ENCODE data around the gene PDILT.

The PDILT gene

DNA sequence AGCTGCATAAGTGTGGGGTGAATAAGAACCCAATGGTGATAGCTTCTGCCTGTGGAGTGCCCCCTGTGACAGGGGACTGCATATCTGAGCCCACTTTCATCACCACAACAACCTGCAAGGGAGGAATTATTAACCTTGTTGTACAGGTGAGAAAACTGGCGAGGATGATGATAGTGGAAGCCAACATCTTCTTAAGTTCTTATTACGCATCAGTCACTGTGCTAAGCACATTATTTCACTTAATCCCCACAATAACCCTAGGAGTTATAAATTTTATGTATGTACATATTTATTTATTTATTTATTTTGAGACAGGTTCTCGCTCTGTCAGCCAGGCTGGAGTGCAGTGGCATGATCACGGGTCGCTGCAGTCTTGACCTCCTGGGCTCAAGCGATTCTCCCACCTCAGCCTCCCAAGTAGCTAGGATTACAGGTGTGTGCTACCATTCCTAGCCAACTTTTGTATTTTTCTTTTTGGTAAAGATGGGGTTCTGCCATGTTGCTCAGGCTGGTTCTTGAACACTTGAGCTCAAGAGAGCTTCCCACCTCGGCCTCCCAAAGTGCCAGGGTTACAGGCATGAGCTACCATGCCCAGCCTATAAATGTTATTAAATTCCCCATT is 7.6 kb downstream of the PDILT start:
- no peak overlapping the region for H3K4me3 ChIP-seq (ENCODE audit: low read depth, low read length)
- ChIA-PET POLR2A (no interaction called here), CTCF (interaction anchor here (4.5 kb wide), 1 partner anchor 12 kb away, joined by 30 read pairs; no protein-coding TSS in a partner anchor)
- TF ChIP-seq, protein P1, sequence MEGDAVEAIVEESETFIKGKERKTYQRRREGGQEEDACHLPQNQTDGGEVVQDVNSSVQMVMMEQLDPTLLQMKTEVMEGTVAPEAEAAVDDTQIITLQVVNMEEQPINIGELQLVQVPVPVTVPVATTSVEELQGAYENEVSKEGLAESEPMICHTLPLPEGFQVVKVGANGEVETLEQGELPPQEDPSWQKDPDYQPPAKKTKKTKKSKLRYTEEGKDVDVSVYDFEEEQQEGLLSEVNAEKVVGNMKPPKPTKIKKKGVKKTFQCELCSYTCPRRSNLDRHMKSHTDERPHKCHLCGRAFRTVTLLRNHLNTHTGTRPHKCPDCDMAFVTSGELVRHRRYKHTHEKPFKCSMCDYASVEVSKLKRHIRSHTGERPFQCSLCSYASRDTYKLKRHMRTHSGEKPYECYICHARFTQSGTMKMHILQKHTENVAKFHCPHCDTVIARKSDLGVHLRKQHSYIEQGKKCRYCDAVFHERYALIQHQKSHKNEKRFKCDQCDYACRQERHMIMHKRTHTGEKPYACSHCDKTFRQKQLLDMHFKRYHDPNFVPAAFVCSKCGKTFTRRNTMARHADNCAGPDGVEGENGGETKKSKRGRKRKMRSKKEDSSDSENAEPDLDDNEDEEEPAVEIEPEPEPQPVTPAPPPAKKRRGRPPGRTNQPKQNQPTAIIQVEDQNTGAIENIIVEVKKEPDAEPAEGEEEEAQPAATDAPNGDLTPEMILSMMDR (IDR thresholded peaks at IDR 0.05; ENCODE audit: insufficient read depth, low read length, missing control alignments): no peak
- no peak for DNase-seq (ENCODE audit: low read depth, low spot score)

DNA sequence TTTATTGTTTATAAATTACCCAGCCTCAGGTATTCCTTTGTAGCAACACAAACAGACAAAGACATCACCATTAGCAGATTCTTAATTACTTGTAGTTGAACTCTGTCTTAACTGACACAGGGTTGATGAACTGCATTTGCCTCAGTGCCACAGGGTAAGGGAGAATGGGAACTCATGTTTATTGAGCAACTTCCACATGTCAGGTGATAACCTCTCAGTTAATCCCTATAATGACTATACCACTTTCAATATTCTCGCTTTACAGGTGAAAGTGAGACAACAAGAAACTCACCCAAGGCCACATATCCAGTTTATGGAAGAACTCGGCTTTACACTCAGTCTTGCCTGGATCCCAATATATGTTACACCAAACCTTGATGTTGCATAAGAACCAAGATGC is 8.6 kb downstream of the PDILT start:
- ChIA-PET POLR2A (no interaction called here), CTCF (interaction anchor here (4.5 kb wide), 1 partner anchor 11 kb away, joined by 30 read pairs; no protein-coding TSS in a partner anchor)
- no peak overlapping the region for H3K4me3 ChIP-seq (ENCODE audit: low read depth, low read length)
- TF ChIP-seq, protein P1 (IDR thresholded peaks at IDR 0.05; ENCODE audit: insufficient read depth, low read length, missing control alignments): no peak
- DNase-seq (ENCODE audit: low read depth, low spot score): no peak

DNA sequence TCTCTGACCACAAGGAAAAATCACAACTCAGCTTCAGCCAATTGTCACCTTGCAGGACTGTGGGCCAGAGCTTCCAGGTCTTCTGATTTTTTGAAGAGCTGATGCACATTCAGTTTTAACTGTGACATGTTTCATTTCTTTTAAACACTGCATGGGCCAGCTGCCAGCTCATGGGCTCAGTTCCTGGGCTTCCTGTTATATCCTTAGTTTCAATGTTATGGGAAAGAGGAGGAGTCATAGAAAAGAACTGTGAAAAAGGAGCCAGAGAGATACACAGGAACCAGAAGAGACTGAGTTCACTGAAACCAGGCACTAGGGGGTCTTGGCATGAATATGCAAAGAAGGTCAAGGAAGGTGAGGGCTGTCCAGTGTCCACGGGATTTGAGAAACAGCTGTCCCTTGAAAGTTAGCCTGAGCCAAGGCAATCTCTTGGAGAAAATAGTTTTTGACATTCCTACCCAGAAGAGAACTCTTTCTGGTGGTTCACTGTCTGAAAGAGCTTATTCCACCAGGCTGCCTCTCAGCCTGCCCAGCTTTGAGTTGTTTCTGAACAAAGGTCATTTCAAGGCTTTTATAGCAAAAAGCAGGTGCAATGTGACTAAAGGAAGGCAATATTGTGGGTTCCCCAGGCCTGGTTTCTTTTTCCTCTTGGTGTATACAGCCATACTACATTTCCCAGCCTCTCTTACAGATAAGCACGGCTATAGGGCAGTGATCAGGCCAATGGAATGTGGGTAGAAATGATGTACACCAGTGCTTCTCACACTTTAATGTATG is 10.5 kb downstream of the PDILT start:
- CTCF ChIA-PET: interaction anchor here (1.9 to 4.5 kb wide), 2 partner anchors 9 to 486 kb away, joined by 6 to 30 read pairs; no protein-coding TSS in a partner anchor
- no peak for DNase-seq (ENCODE audit: low read depth, low spot score)
- no peak overlapping the region for H3K4me3 ChIP-seq (ENCODE audit: low read depth, low read length)
- POLR2A ChIA-PET: no interaction called here
- TF ChIP-seq, protein P1 (IDR thresholded peaks at IDR 0.05; ENCODE audit: insufficient read depth, low read length, missing control alignments): no peak

DNA sequence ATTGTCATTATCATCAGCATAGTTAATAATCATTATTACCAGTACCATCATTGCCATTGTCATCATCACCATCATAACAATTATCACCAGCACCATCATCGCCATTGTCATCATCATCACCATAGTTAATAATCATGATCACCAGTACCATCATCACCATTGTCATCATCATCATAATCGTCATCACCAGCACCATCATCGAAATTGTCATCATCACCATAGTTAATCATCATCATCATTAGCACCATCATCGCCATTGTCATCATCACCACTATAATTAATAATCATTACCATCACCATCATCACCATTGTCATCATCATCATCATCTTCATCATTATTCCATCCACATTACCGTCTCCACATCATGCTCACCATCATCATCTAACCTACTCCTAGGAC is 13.5 kb downstream of the PDILT start:
- POLR2A ChIA-PET: no interaction called here
- TF ChIP-seq, protein P1 (IDR thresholded peaks at IDR 0.05; ENCODE audit: insufficient read depth, low read length, missing control alignments): no peak
- no peak for DNase-seq (ENCODE audit: low read depth, low spot score)
- H3K4me3 ChIP-seq (ENCODE audit: low read depth, low read length): no peak overlapping the region
- CTCF ChIA-PET: no interaction called here

DNA sequence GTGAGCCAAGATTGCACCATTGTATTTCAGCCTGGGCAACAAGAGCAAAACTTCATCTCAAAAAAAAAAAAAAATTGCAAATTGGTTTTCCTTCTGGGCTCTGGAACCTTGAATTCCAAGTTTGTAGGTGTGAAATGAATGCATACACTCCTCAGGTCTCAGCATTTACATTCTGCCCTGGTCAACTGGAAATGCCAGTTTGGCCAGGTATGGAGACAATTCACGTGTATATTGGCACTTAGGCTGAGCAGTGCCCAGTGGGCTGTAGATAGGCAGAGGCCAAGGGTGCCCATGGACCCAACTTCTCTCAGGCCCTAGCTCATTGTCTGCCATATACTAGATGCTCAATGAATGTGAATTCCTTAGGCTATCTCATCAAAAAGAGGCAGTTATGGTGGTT is 15.7 kb downstream of the PDILT start:
- H3K4me3 ChIP-seq (ENCODE audit: low read depth, low read length): no peak overlapping the region
- TF ChIP-seq, protein P1 (IDR thresholded peaks at IDR 0.05; ENCODE audit: insufficient read depth, low read length, missing control alignments): no peak
- ChIA-PET POLR2A (no interaction called here), CTCF (no interaction called here)
- DNase-seq (ENCODE audit: low read depth, low spot score): no peak

DNA sequence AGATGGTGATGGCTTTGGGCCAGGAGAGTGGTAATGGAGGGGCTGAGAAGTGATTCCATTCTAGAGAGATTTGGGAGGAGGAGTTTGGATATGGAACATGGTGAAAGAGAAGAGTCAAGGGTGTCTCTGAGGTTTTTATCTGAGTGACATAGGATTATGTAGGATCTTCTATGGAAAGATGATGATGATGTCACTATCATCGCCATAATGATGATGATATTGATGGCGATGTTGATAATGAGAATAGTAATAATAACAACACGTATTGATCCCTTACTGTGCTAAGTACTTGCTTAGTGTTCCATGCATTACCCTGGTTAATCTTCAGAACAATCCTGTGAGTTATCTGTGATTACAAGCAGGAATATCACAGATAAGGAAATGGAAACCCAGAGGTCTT is 16.6 kb downstream of the PDILT start:
- TF ChIP-seq, protein P1 (IDR thresholded peaks at IDR 0.05; ENCODE audit: insufficient read depth, low read length, missing control alignments): no peak
- DNase-seq (ENCODE audit: low read depth, low spot score): no peak
- H3K4me3 ChIP-seq (ENCODE audit: low read depth, low read length): no peak overlapping the region
- CTCF ChIA-PET: interaction anchor here (1.6 to 8.5 kb wide), 2 partner anchors 479 to 488 kb away, joined by 5 to 334 read pairs; no protein-coding TSS in a partner anchor
- POLR2A ChIA-PET: no interaction called here
